BLaER1 (cell line): ENCODE measurements around the gene ZNF813.

Experiments used
- H3K27ac ChIP-seq: shearing (Covaris generic); formaldehyde crosslinking; 2 replicates; pipeline ENCODE4 v1.8.1; 2022
- H3K27me3 ChIP-seq: shearing (Covaris generic); formaldehyde crosslinking; 2 replicates; pipeline ENCODE4 v1.8.1; 2022
- H3K36me3 ChIP-seq: shearing (Covaris generic); formaldehyde crosslinking; 2 replicates; pipeline ENCODE4 v1.8.1; 2022
- H3K4me1 ChIP-seq: shearing (Covaris generic); formaldehyde crosslinking; 2 replicates; pipeline ENCODE4 v1.8.1; 2022
- H3K4me2 ChIP-seq: shearing (Covaris generic); formaldehyde crosslinking; 2 replicates; pipeline ENCODE4 v1.8.1; 2022
- H3K4me3 ChIP-seq: shearing (Covaris generic); formaldehyde crosslinking; 2 replicates; pipeline ENCODE4 v1.8.1; 2022
- H3K9ac ChIP-seq: shearing (Covaris generic); formaldehyde crosslinking; 2 replicates; pipeline ENCODE4 v1.8.1; 2022
- H3K9me3 ChIP-seq: shearing (Covaris generic); formaldehyde crosslinking; 2 replicates; pipeline ENCODE4 v1.8.1; 2022
- H4K20me1 ChIP-seq: shearing (Covaris generic); formaldehyde crosslinking; 2 replicates; pipeline ENCODE4 v1.8.1; 2022
- Cebpa-rat ChIP-seq: shearing (Covaris generic); IDR thresholded peaks from 2 replicates; pipeline ENCODE4 v1.8.1; 2022

Gene ZNF813

GRCh38 chr19:53520163-53520546 lies 52.6 kb downstream of the ZNF813 start:
- Histone ChIP-seq H3K4me3 (peak overlapping the region; percentile 86), H3K4me2 (peak overlapping the region; percentile 97), H3K36me3 (peaks cover 6% of the 10 kb centered on the region; the same call in 1 of the 2 replicates), H3K9ac (peak overlapping the region; percentile 77), H4K20me1 (no peaks in the 10 kb centered on the region), H3K27ac (peak overlapping the region; percentile 43), H3K4me1 (peaks cover 41% of the 10 kb centered on the region), H3K27me3 (no peaks in the 10 kb centered on the region), H3K9me3 (peaks cover 18% of the 10 kb centered on the region; the same call in 1 of the 2 replicates)
- TF ChIP-seq Cebpa-rat, result no peak

DNA sequence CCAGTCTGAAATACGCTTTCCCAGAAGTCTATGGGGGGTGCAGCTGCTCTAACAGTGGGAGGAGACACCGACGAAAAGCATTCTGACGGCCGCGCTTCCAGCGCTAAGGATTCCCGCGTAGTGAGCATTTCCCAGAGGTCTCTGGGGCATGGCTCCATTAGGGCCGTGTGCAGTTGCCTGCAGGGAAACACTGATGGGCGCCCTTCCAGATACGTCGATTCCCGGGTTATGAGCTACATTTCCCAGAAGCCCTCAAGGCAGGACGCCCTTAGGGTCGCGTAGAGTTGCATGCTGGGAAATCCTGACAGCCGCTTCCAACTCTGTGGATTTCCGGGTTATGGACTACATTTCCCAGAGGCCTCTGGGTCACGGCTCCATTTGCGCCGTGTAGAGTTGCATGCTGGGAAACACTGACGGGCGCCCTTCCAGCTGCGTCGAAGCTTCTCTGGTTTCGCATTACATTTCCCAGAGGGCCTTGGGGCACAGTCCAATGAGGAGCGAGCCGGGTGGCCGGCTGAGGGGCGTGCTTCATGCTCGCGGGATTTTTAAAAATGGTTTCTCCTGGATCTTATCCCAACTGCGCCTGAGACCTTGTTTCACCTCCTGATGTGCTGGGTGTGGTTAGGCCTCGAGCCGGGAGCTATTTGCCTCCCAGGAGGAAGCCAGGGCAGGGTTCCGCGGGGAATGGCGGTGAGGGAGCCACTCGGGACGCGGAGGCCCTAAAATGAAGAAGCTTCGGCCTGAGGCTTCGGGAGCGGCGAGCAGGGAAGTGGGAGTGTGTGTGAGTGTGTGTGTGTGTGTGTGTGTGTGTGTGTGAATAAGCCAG lies 53.2 kb downstream of the ZNF813 start:
- H3K4me2 ChIP-seq, result peak overlapping the region; percentile 97
- peak overlapping the region; percentile 86 for H3K4me3 ChIP-seq
- H4K20me1 ChIP-seq, result no peaks in the 10 kb centered on the region
- H3K36me3 ChIP-seq, result peaks cover 6% of the 10 kb centered on the region; the same call in 1 of the 2 replicates
- peak overlapping the region; percentile 77 for H3K9ac ChIP-seq
- peaks cover 24% of the 10 kb centered on the region for H3K9me3 ChIP-seq
- TF ChIP-seq Cebpa-rat, result no peak
- no peaks in the 10 kb centered on the region for H3K27me3 ChIP-seq
- peak overlapping the region; percentile 53 for H3K27ac ChIP-seq
- peaks cover 41% of the 10 kb centered on the region for H3K4me1 ChIP-seq

- peak overlapping the region; percentile 53; the same call in 1 of the 2 replicates for H3K27ac ChIP-seq
- TF ChIP-seq Cebpa-rat, result no peak
Measured at GRCh38 chr19:53521373-53522202, 54.1 kb downstream of the ZNF813 start.

GRCh38 chr19:53525922-53526321 lies 58.4 kb downstream of the ZNF813 start:
- Histone ChIP-seq H3K9me3 (peaks cover 21% of the 10 kb centered on the region), H3K4me1 (peaks cover 14% of the 10 kb centered on the region), H3K27ac (no peak overlapping the region), H3K4me2 (no peak overlapping the region), H3K36me3 (peaks cover 25% of the 10 kb centered on the region), H4K20me1 (no peaks in the 10 kb centered on the region), H3K9ac (no peak overlapping the region), H3K4me3 (no peak overlapping the region), H3K27me3 (no peaks in the 10 kb centered on the region)
- TF ChIP-seq Cebpa-rat, result no peak

More at GRCh38 chr19:53521373-53522202, 54.1 kb downstream of the ZNF813 start:
- H3K4me2 ChIP-seq, result peak overlapping the region; percentile 97
- H4K20me1 ChIP-seq, result no peaks in the 10 kb centered on the region
- peak overlapping the region; percentile 77 for H3K9ac ChIP-seq
- H3K4me3 ChIP-seq, result peak overlapping the region; percentile 86
- H3K27me3 ChIP-seq, result no peaks in the 10 kb centered on the region
- H3K4me1 ChIP-seq, result peaks cover 41% of the 10 kb centered on the region
- peaks cover 13% of the 10 kb centered on the region; the same call in 1 of the 2 replicates for H3K36me3 ChIP-seq
- peaks cover 32% of the 10 kb centered on the region for H3K9me3 ChIP-seq

DNA sequence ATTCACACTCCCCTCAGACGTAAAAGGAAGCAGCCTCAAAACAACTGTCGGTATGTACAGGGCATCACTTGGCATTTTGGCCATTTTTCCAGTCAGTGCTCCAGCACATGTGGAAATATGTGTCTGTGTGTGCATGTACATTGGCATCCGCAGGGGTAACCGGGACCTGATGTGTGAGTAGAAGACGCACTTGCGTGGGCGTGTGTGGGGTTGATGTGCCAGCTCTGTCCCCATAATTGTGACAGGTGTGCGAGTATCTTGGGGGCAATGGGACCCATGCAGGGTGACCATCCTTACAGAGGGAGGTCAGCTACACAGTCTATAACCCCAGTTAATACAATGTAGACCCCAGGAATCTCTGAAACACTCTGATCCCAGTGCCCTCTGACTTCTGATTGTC lies 63.1 kb downstream of the ZNF813 start:
- Histone ChIP-seq H3K27me3 (no peaks in the 10 kb centered on the region), H3K4me1 (no peaks in the 10 kb centered on the region), H3K27ac (no peak overlapping the region), H3K9ac (no peak overlapping the region), H3K4me2 (no peak overlapping the region), H3K36me3 (peaks cover 19% of the 10 kb centered on the region), H4K20me1 (no peaks in the 10 kb centered on the region), H3K9me3 (peaks cover 9% of the 10 kb centered on the region), H3K4me3 (no peak overlapping the region)
- no peak for TF ChIP-seq Cebpa-rat

GRCh38 chr19:53531457-53531856 lies 63.9 kb downstream of the ZNF813 start:
- no peak overlapping the region for H3K27ac ChIP-seq
- TF ChIP-seq Cebpa-rat, result no peak
- H3K9me3 ChIP-seq, result peaks cover under 1% of the 10 kb centered on the region
- H4K20me1 ChIP-seq, result no peaks in the 10 kb centered on the region
- H3K36me3 ChIP-seq, result peaks cover 13% of the 10 kb centered on the region
- H3K4me2 ChIP-seq, result no peak overlapping the region
- H3K4me3 ChIP-seq, result no peak overlapping the region
- H3K9ac ChIP-seq, result no peak overlapping the region
- 0 out of 2 replicates have a peak, but pooled peaks cover 1% of the 10 kb centered on the region for H3K4me1 ChIP-seq
- no peaks in the 10 kb centered on the region for H3K27me3 ChIP-seq

- peaks cover 12% of the 10 kb centered on the region for H3K36me3 ChIP-seq
Measured at GRCh38 chr19:53532362-53532761, 64.8 kb downstream of the ZNF813 start.

GRCh38 chr19:53536225-53536548 lies 68.7 kb downstream of the ZNF813 start:
- no peaks in the 10 kb centered on the region for H3K27me3 ChIP-seq
- no peak overlapping the region for H3K9ac ChIP-seq
- no peaks in the 10 kb centered on the region for H3K9me3 ChIP-seq
- no peaks in the 10 kb centered on the region for H4K20me1 ChIP-seq
- no peak for TF ChIP-seq Cebpa-rat
- H3K27ac ChIP-seq, result no peak overlapping the region
- H3K36me3 ChIP-seq, result peaks cover 19% of the 10 kb centered on the region
- H3K4me2 ChIP-seq, result peak overlapping the region; percentile 77; the same call in 1 of the 2 replicates
- peaks cover 15% of the 10 kb centered on the region; the same call in 1 of the 2 replicates for H3K4me1 ChIP-seq
- H3K4me3 ChIP-seq, result no peak overlapping the region

More at GRCh38 chr19:53532362-53532761, 64.8 kb downstream of the ZNF813 start:
- TF ChIP-seq Cebpa-rat, result no peak
- Histone ChIP-seq H3K4me3 (no peak overlapping the region), H3K9me3 (no peaks in the 10 kb centered on the region), H4K20me1 (no peaks in the 10 kb centered on the region), H3K4me2 (no peak overlapping the region), H3K27me3 (no peaks in the 10 kb centered on the region), H3K4me1 (0 out of 2 replicates have a peak, but pooled peaks cover 8% of the 10 kb centered on the region), H3K9ac (no peak overlapping the region), H3K27ac (no peak overlapping the region)

DNA sequence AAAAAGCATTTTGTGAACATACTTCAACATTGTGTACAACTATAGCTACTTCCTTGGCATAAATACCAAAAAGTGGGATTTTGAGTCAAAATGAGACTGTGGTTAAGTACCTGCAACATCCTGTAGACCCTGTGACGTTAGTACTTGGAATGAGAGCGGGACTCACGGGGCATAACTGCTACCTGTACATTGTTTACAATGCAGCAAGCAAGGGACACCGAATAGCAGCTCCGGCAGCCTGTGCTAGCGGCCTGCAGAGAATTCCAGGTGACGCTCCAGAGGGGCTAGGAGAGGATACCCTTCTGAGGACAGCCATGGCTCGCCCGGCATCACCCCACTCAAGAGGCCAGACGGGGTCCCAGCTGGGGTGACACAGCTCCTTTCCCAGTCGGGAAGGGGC lies 69.6 kb downstream of the ZNF813 start:
- Histone ChIP-seq H4K20me1 (no peaks in the 10 kb centered on the region), H3K36me3 (peaks cover 27% of the 10 kb centered on the region), H3K4me3 (peak overlapping the region; percentile 79), H3K4me2 (peak overlapping the region; percentile 77), H3K9ac (peak overlapping the region; percentile 82), H3K27ac (peak overlapping the region; percentile 74), H3K9me3 (no peaks in the 10 kb centered on the region), H3K4me1 (peaks cover 15% of the 10 kb centered on the region; the same call in 1 of the 2 replicates), H3K27me3 (no peaks in the 10 kb centered on the region)
- no peak for TF ChIP-seq Cebpa-rat
